VCaP (cell line): ENCODE data around the gene DTNB.
A peak's percentile ranks its signal among the peaks of the same experiment; 100 is the strongest.

ENCODE experiments used
- H3K27ac ChIP-seq: fragments of 450-650 bp; 2 replicates; pipeline ENCODE4 v1.5.1; 2017
- CTCF ChIP-seq: fragments of 450-650 bp; conservative IDR thresholded peaks from 2 replicates; pipeline ENCODE4 v1.5.1; 2017; ENCODE audit warnings: mild to moderate bottlenecking, moderate library complexity

The DTNB gene

GRCh38 chr2:25478736-25479135 is 194.6 kb downstream of the DTNB start:
- TF ChIP-seq CTCF: no peak
- peak overlapping the region; percentile 59 for H3K27ac ChIP-seq

GRCh38 chr2:25473758-25474340 is 199.5 kb downstream of the DTNB start:
- H3K27ac ChIP-seq: no peak overlapping the region
- TF ChIP-seq CTCF: no peak

- TF ChIP-seq CTCF: no peak
- no peak overlapping the region for H3K27ac ChIP-seq
These were observed 200.2 kb downstream of the DTNB start for GRCh38 chr2:25473131-25473530.

GRCh38 chr2:25470806-25471205 is 202.6 kb downstream of the DTNB start:
- TF ChIP-seq CTCF: no peak
- no peak overlapping the region for H3K27ac ChIP-seq

GRCh38 chr2:25467743-25468142 is 205.6 kb downstream of the DTNB start:
- H3K27ac ChIP-seq: no peak overlapping the region
- TF ChIP-seq CTCF: no peak

- no peak for TF ChIP-seq CTCF
These were observed 211.4 kb downstream of the DTNB start for GRCh38 chr2:25462021-25462420.

GRCh38 chr2:25460261-25460905 is 213.0 kb downstream of the DTNB start:
- H3K27ac ChIP-seq: no peak overlapping the region
- no peak for TF ChIP-seq CTCF

More at GRCh38 chr2:25462021-25462420, 211.4 kb downstream of the DTNB start:
- H3K27ac ChIP-seq: no peak overlapping the region
